BE2C (cell line): ENCODE data around the gene SNRPB.

Source experiments
- DNase-seq: peaks from one replicate; pipeline ENCODE4 v3.0.0-alpha.2; 2020
- H3K27me3 ChIP-seq: fragments of 250-450 bp; sonication (Bioruptor Pico); 2 replicates; pipeline ENCODE4 v1.5.1; 2020; ENCODE audit warnings: mild to moderate bottlenecking
- H3K36me3 ChIP-seq: fragments of 250-450 bp; sonication (Bioruptor Pico); 2 replicates; pipeline ENCODE4 v1.5.1; 2020; ENCODE audit warnings: mild to moderate bottlenecking
- H3K4me1 ChIP-seq: fragments of 250-450 bp; sonication (Bioruptor Pico); 2 replicates; pipeline ENCODE4 v1.5.1; 2020
- H3K4me3 ChIP-seq: 2 replicates; pipeline ENCODE4 v1.5.1; 2011; ENCODE audit warnings: low read depth, low read length
- H3K9me3 ChIP-seq: fragments of 250-450 bp; sonication (Bioruptor Pico); 2 replicates; pipeline ENCODE4 v1.5.1; 2020
- CTCF ChIP-seq: IDR thresholded peaks from 2 replicates; pipeline ENCODE4 v1.5.1; 2012; ENCODE audit warnings: mild to moderate bottlenecking, low read depth, low read length

The SNRPB gene

GRCh38 chr20:2463616-2464365 lies 6.8 kb downstream of the SNRPB start:
- Histone ChIP-seq H3K4me1 (no peaks in the 10 kb centered on the region; the same call in 1 of the 2 replicates), H3K27me3 (no peaks in the 10 kb centered on the region), H3K36me3 (peaks cover 83% of the 10 kb centered on the region), H3K4me3 (no peak overlapping the region), H3K9me3 (no peaks in the 10 kb centered on the region)
- DNase-seq: no peak
- TF ChIP-seq CTCF: no peak

- Histone ChIP-seq H3K9me3 (no peaks in the 10 kb centered on the region), H3K4me1 (no peaks in the 10 kb centered on the region), H3K27me3 (no peaks in the 10 kb centered on the region), H3K4me3 (no peak overlapping the region), H3K36me3 (peaks cover 71% of the 10 kb centered on the region)
- no peak for DNase-seq
- no peak for TF ChIP-seq CTCF
These were observed 8.1 kb downstream of the SNRPB start for GRCh38 chr20:2462484-2462883.

GRCh38 chr20:2460752-2461424 lies 9.7 kb downstream of the SNRPB start:
- no peak for TF ChIP-seq CTCF
- DNase-seq: no peak
- H3K4me3 ChIP-seq: no peak overlapping the region
- peaks cover 55% of the 10 kb centered on the region for H3K36me3 ChIP-seq
- H3K9me3 ChIP-seq: no peaks in the 10 kb centered on the region
- H3K4me1 ChIP-seq: no peaks in the 10 kb centered on the region
- no peaks in the 10 kb centered on the region for H3K27me3 ChIP-seq

GRCh38 chr20:2459981-2460751 lies 10.4 kb downstream of the SNRPB start:
- no peaks in the 10 kb centered on the region for H3K4me1 ChIP-seq
- DNase-seq: no peak
- H3K27me3 ChIP-seq: no peaks in the 10 kb centered on the region
- TF ChIP-seq CTCF: no peak
- H3K9me3 ChIP-seq: no peaks in the 10 kb centered on the region
- H3K36me3 ChIP-seq: peaks cover 49% of the 10 kb centered on the region
- H3K4me3 ChIP-seq: no peak overlapping the region

GRCh38 chr20:2458919-2459499 lies 11.6 kb downstream of the SNRPB start:
- Histone ChIP-seq H3K4me3 (no peak overlapping the region), H3K4me1 (no peaks in the 10 kb centered on the region), H3K27me3 (no peaks in the 10 kb centered on the region), H3K9me3 (no peaks in the 10 kb centered on the region), H3K36me3 (peaks cover 37% of the 10 kb centered on the region)
- TF ChIP-seq CTCF: no peak
- no peak for DNase-seq
